ENCODE measurements around the gene EPS15.

DNA sequence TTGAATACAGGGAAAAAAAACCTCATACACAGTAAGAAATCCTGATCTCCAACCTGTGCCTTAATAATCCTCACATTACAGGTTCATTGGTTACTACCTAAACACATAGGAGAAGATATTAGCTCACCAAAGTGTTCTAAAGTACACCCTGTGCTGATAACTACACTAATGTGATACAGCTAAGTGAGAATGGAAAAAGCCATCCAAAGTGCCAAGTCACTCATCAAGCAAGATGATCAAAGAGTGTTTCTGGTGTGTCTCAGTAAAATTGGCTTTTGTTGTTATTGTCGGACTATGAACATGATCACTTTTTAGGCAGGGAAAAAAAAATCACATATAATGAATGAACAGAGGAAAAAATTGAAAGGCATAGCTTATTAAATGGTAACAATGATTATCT is 31.4 kb downstream of the EPS15 start:
- TF ChIP-seq EP300 (IDR thresholded peaks at IDR 0.05) (no peak), POLR2AphosphoS5 (IDR thresholded peaks at IDR 0.05) (no peak), POLR2A (IDR thresholded peaks at IDR 0.05) (no peak)
- TF ChIP-seq, protein P1, sequence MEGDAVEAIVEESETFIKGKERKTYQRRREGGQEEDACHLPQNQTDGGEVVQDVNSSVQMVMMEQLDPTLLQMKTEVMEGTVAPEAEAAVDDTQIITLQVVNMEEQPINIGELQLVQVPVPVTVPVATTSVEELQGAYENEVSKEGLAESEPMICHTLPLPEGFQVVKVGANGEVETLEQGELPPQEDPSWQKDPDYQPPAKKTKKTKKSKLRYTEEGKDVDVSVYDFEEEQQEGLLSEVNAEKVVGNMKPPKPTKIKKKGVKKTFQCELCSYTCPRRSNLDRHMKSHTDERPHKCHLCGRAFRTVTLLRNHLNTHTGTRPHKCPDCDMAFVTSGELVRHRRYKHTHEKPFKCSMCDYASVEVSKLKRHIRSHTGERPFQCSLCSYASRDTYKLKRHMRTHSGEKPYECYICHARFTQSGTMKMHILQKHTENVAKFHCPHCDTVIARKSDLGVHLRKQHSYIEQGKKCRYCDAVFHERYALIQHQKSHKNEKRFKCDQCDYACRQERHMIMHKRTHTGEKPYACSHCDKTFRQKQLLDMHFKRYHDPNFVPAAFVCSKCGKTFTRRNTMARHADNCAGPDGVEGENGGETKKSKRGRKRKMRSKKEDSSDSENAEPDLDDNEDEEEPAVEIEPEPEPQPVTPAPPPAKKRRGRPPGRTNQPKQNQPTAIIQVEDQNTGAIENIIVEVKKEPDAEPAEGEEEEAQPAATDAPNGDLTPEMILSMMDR (IDR thresholded peaks at IDR 0.05) = no peak
